Measurements from ENCODE around the gene PPFIA3. TPM values are rescaled to one million over a fixed set of nuclear protein-coding genes. Genes with fewer than 3 reads are reported as not detected.

PPFIA3 gene
- total RNA-seq, 1 experiment from 2014 or later = 7.9 TPM

- DNase-seq (ENCODE audit: low read depth) = peak; percentile 90
Measured at GRCh38 chr19:49148784-49149651, 29.7 kb downstream of the PPFIA3 start.

- DNase-seq (ENCODE audit: low read depth) = peak; percentile 90
Measured at GRCh38 chr19:49149652-49150105, 30.3 kb downstream of the PPFIA3 start.

- DNase-seq (ENCODE audit: low read depth) = peak; percentile 79
Measured at GRCh38 chr19:49150106-49150943, 31.0 kb downstream of the PPFIA3 start.

GRCh38 chr19:49150944-49151243 is 31.6 kb downstream of the PPFIA3 start:
- no peak for DNase-seq (ENCODE audit: low read depth)

GRCh38 chr19:49151267-49152118 is 32.1 kb downstream of the PPFIA3 start:
- DNase-seq (ENCODE audit: low read depth) = peak; percentile 34

GRCh38 chr19:49152119-49152550 is 32.8 kb downstream of the PPFIA3 start:
- DNase-seq (ENCODE audit: low read depth) = no peak

- no peak for DNase-seq (ENCODE audit: low read depth)
Measured at GRCh38 chr19:49153167-49153809, 33.9 kb downstream of the PPFIA3 start.

- DNase-seq (ENCODE audit: low read depth) = no peak
Measured at GRCh38 chr19:49154279-49154678, 34.9 kb downstream of the PPFIA3 start.

- no peak for DNase-seq (ENCODE audit: low read depth)
Measured at GRCh38 chr19:49155005-49155819, 35.9 kb downstream of the PPFIA3 start, which contains the start of gene HRC. TSS of gene HRC (minus strand) at chr19:49155396. CDS start at chr19:49155237, 159 bp downstream.

- DNase-seq (ENCODE audit: low read depth) = no peak
Measured at GRCh38 chr19:49155820-49156346, 36.5 kb downstream of the PPFIA3 start.

- peak; percentile 76 for DNase-seq (ENCODE audit: low read depth)
Measured at GRCh38 chr19:49157445-49158224, 38.3 kb downstream of the PPFIA3 start, which contains the start of gene TRPM4. TSS of gene TRPM4 (plus strand) at chr19:49157792. CDS start at chr19:49157867, 75 bp downstream.

- DNase-seq (ENCODE audit: low read depth) = no peak
Measured at GRCh38 chr19:49160450-49161189, 41.3 kb downstream of the PPFIA3 start.

GRCh38 chr19:49161987-49162386 is 42.6 kb downstream of the PPFIA3 start:
- no peak for DNase-seq (ENCODE audit: low read depth)

- no peak for DNase-seq (ENCODE audit: low read depth)
Measured at GRCh38 chr19:49165111-49165750, 45.9 kb downstream of the PPFIA3 start.

- DNase-seq (ENCODE audit: low read depth) = no peak
Measured at GRCh38 chr19:49165865-49166301, 46.5 kb downstream of the PPFIA3 start.

GRCh38 chr19:49167857-49168409 is 48.6 kb downstream of the PPFIA3 start:
- no peak for DNase-seq (ENCODE audit: low read depth)

GRCh38 chr19:49168421-49168820 is 49.1 kb downstream of the PPFIA3 start:
- DNase-seq (ENCODE audit: low read depth) = no peak
